HepG2 (cell line): ENCODE measurements around the gene SGO1. TPM values are rescaled to one million over a fixed set of nuclear protein-coding genes. Genes with fewer than 3 reads are reported as not detected.

Experiments
- ATAC-seq: fragments of 200-7000 bp; cut with Tn5 transposase; 3 replicates; pipeline ENCODE4 v1.9.1; 2020; ENCODE audit warnings: mild to moderate bottlenecking, moderate library complexity
- BruUV-seq: library from RNA; stranded (reverse); fragments of 400-500 nt; replicated peaks from 2 replicates; lab custom pipeline; 2021; lab: Mats Ljungman, UMichigan
- CTCF ChIA-PET: fragments of 300-600 bp; formaldehyde crosslinking; extraction: SDS; loops from one replicate; lab custom pipeline; 2021; ENCODE audit warnings: low total read pairs, inconsistent platforms, low intra/inter-chr PET ratio; lab: Yijun Ruan, JAX
- POLR2A ChIA-PET: fragments of 350-600 bp; sonication (Branson Sonifier 250); formaldehyde crosslinking; loops from one replicate; lab custom pipeline; 2020; ENCODE audit warnings: antibody characterized with exemption, inconsistent platforms; lab: Yijun Ruan, JAX
- DNase-seq: peaks from one replicate; pipeline ENCODE4 v3.0.0-alpha.2; 2015; ENCODE audit warnings: low spot score
- FAIRE-seq: peaks from 3 replicates; lab custom pipeline; 2011; peaks lifted over from hg19 to GRCh38; lab: Jason Lieb, UNC
- H2AFZ ChIP-seq: one replicate; pipeline ENCODE4 v1.6.1; 2011; ENCODE audit warnings: low read length, inconsistent platforms
- H3K27ac ChIP-seq: fragments of 300-600 bp; 3 replicates; pipeline ENCODE4 v1.8.0; 2011; ENCODE audit warnings: mixed run types, mild to moderate bottlenecking, mixed read lengths, low read length, inconsistent platforms; ENCODE audit not compliant: insufficient read depth; ENCODE audit errors: extremely low read length
- H3K27me3 ChIP-seq, 2 experiments: fragments of 200-600 bp in 1 of 2; 2 replicates in 1 of 2; 3 replicates in 1 of 2; pipeline versions ENCODE4 v1.6.0 to v1.8.0; 2011; ENCODE audit warnings: low read length in 2 of 2, mild to moderate bottlenecking in 2 of 2, moderate library complexity in 2 of 2, inconsistent platforms in 1 of 2; ENCODE audit not compliant: insufficient read depth in 2 of 2, control insufficient read depth in 1 of 2
- H3K36me3 ChIP-seq, 2 experiments: fragments of 200-600 bp in 1 of 2; replicated peaks in 1 of 2; 2 replicates in 1 of 2; 3 replicates in 1 of 2; pipeline versions ENCODE4 v1.5.1 to v1.8.0; 2011; ENCODE audit warnings: low read length in 2 of 2, inconsistent platforms in 1 of 2; ENCODE audit not compliant: insufficient read depth in 2 of 2, control insufficient read depth in 1 of 2
- H3K4me1 ChIP-seq: 2 replicates; pipeline ENCODE4 v1.5.1; 2012; ENCODE audit warnings: low read length, inconsistent platforms; ENCODE audit not compliant: insufficient read depth
- H3K4me2 ChIP-seq: 2 replicates; pipeline ENCODE4 v1.6.0; 2011; ENCODE audit warnings: low read depth, low read length, inconsistent platforms
- H3K4me3 ChIP-seq, 3 experiments: fragments of 200-600 bp in 1 of 3; sonication (generic), shearing (Covaris generic) in 1 of 3; replicated peaks in 1 of 3; 2 replicates each; pipeline ENCODE4 v1.5.1; 2011 to 2016; ENCODE audit warnings: low read length in 3 of 3, inconsistent platforms in 2 of 3, low read depth in 2 of 3, mild to moderate bottlenecking in 2 of 3, control low read depth in 1 of 3, mixed read lengths in 1 of 3; ENCODE audit not compliant: insufficient read depth in 1 of 3
- H3K79me2 ChIP-seq: one replicate; pipeline ENCODE4 v1.6.1; 2011; ENCODE audit warnings: low read length, inconsistent platforms; ENCODE audit not compliant: insufficient read depth
- H3K9ac ChIP-seq: 2 replicates; pipeline ENCODE4 v1.6.0; 2011; ENCODE audit warnings: mild to moderate bottlenecking, low read depth, low read length, inconsistent platforms; ENCODE audit not compliant: insufficient read depth
- H3K9me3 ChIP-seq: 2 replicates; pipeline ENCODE4 v1.5.1; 2012; ENCODE audit warnings: mild to moderate bottlenecking, low read length
- H4K20me1 ChIP-seq: 2 replicates; pipeline ENCODE4 v1.6.0; 2011; ENCODE audit warnings: inconsistent platforms, mild to moderate bottlenecking, low read length, moderate library complexity; ENCODE audit not compliant: insufficient read depth
- ATM ChIP-seq: fragments of 450-650 bp; IDR thresholded peaks from 2 replicates; pipeline ENCODE4 v1.7.1; 2017; ENCODE audit warnings: mild to moderate bottlenecking, borderline replicate concordance
- GRHL1 ChIP-seq: sonication (generic); formaldehyde crosslinking; conservative IDR thresholded peaks from 2 replicates; pipeline ENCODE4 v1.8.0; 2022; ENCODE audit warnings: missing genetic modification reagents
- PATZ1 ChIP-seq: sonication (generic); formaldehyde crosslinking; IDR thresholded peaks from 2 replicates; pipeline ENCODE4 v1.4.0; 2020; ENCODE audit warnings: missing genetic modification reagents
- PCBP2 ChIP-seq: fragments of 200-400 bp; formaldehyde crosslinking; optimal IDR thresholded peaks from 2 replicates; pipeline ENCODE3; 2018; ENCODE audit warnings: low read length, low read depth; ENCODE audit not compliant: poor library complexity, severe bottlenecking
- SKI ChIP-seq: fragments of 450-650 bp; IDR thresholded peaks from one replicate; pipeline ENCODE4 v1.6.1; 2018; ENCODE audit warnings: mild to moderate bottlenecking; ENCODE audit not compliant: partially characterized antibody
- SSRP1 ChIP-seq: IDR thresholded peaks from 2 replicates; pipeline ENCODE4 v1.6.1; 2016; ENCODE audit warnings: control low read depth
- TEAD3 ChIP-seq: optimal IDR thresholded peaks from 2 replicates; pipeline ENCODE3; 2016; ENCODE audit warnings: borderline replicate concordance
- ZBTB7A ChIP-seq: sonication (generic); formaldehyde crosslinking; IDR thresholded peaks from 2 replicates; pipeline ENCODE4 v1.8.0; 2022; ENCODE audit warnings: mild to moderate bottlenecking, missing genetic modification reagents
- ZMYM3 ChIP-seq: sonication (generic); formaldehyde crosslinking; IDR thresholded peaks from 2 replicates; pipeline ENCODE4 v1.5.1; 2020; ENCODE audit warnings: mild to moderate bottlenecking, missing genetic modification reagents
- ZNF121 ChIP-seq: sonication (generic); formaldehyde crosslinking; IDR thresholded peaks from 2 replicates; pipeline ENCODE4 v1.5.0; 2020; ENCODE audit warnings: mild to moderate bottlenecking, missing genetic modification reagents
- WGBS: methylation state at CpG from one replicate; pipeline ENCODE4 v1.1.6; 2017; ENCODE audit warnings: low lambda C conversion rate; 5-methylcytosine and 5-hydroxymethylcytosine counted together
- in situ Hi-C: cut with HindIII; loops from 2 replicates; pipeline ENCODE4 v1.10.0; 2017; ENCODE audit warnings: low pct_unique_long_range_greater_than_20kb; ENCODE audit not compliant: extremely low pct_ligation_motif_present
- intact Hi-C: fragments of 100-400 bp; cut with micrococcal nuclease; formaldehyde crosslinking; loops from one replicate; pipeline ENCODE4 v1.10.0; 2022; ENCODE audit not compliant: unreplicated experiment
- polyA plus RNA-seq, 8 experiments: library from polyadenylated mRNA; depleted of rRNA in 3 of 8; stranded (reverse) in 7 of 8; unstranded in 1 of 8; fragments of >200 nt; fragmentation: Illumina TruSeq in 4 of 8; extraction: Trizol in 4 of 8; gene quantifications; 2 replicates each; pipeline versions ENCODE4 v1.2.1 to v1.2.3, GENCODE V29; 2011 to 2016; ENCODE audit warnings: low read depth in 4 of 8, missing spikeins in 1 of 8, mixed read lengths in 1 of 8; ENCODE audit not compliant: insufficient read depth in 1 of 8
- total RNA-seq, 5 experiments: library from RNA; depleted of rRNA; stranded (reverse); fragments of >200 nt; fragmentation: Illumina TruSeq; extraction: Trizol; gene quantifications; 2 replicates each; pipeline ENCODE4 v1.2.3, GENCODE V29; 2016; ENCODE audit warnings: low read depth in 1 of 5

SGO1 gene
- total and polyA plus RNA-seq, 2 of the 13 experiments (the other 11 are each of a cell fraction or from before 2014, with no cell fraction given): 2.1 to 16.1 TPM

- H3K27me3 ChIP-seq: no peaks in the 10 kb centered on the region; a peak in 1 of 5 replicates
- TF ChIP-seq TEAD3 (CRISPR knock-in tag): no peak
- no peak for TF ChIP-seq ZBTB7A (CRISPR knock-in tag)
- TF ChIP-seq PCBP2: no peak
- TF ChIP-seq PATZ1 (CRISPR knock-in tag): no peak
- no peak for TF ChIP-seq GRHL1 (CRISPR knock-in tag)
- TF ChIP-seq SKI: no peak
- no peak for TF ChIP-seq ATM
- TF ChIP-seq SSRP1 (CRISPR knock-in tag): no peak
- no peak for TF ChIP-seq ZMYM3
- no peak for TF ChIP-seq ZNF121 (CRISPR knock-in tag)
- TF ChIP-seq, all 625 proteins: peak for 0
- Histone ChIP-seq H3K4me1 (no peaks in the 10 kb centered on the region), H3K36me3 (no peaks in the 10 kb centered on the region), H3K9me3 (no peaks in the 10 kb centered on the region), H3K79me2 (no peaks in the 10 kb centered on the region), H3K9ac (no peak overlapping the region), H3K4me3 (no peak overlapping the region), H2AFZ (no peak overlapping the region), H3K4me2 (no peak overlapping the region), H4K20me1 (no peaks in the 10 kb centered on the region), H3K27ac (no peak overlapping the region)
- in situ Hi-C loops: no loop called here
- CTCF ChIA-PET: no interaction called here
- intact Hi-C loops: loop anchor here (5.0 kb wide), 1 partner anchor 84 kb away; the partner anchor contains the start of gene KAT2B
- BruUV-seq: no TSS peak
- DNase-seq (no peak), FAIRE-seq (no peak), ATAC-seq (no peak)
- WGBS: 75% methylated on average over 10 of the region's 10 CpGs
- POLR2A ChIA-PET: no interaction called here
Measured at GRCh38 chr3:20125897-20126296, 60.1 kb downstream of the SGO1 start.
